Lower leg skin (tissue), 3 donors: ENCODE measurements around the gene UGT1A8.

ENCODE experiments used
- POLR2A ChIP-seq, 2 donors: fragments of 450-650 bp; IDR thresholded peaks; one replicate each; pipeline ENCODE4 v1.6.1; 2016 to 2017; ENCODE audit warnings: antibody characterized with exemption in 2 of 2, mild to moderate bottlenecking in 1 of 2, moderate library complexity in 1 of 2
- TF ChIP-seq, protein P1 (sequence below), 3 donors: fragments of 450-650 bp; IDR thresholded peaks; one replicate each; pipeline ENCODE4 v1.5.1; 2016; ENCODE audit warnings: antibody characterized with exemption in 3 of 3, mild to moderate bottlenecking in 3 of 3, moderate library complexity in 2 of 3

DNA sequence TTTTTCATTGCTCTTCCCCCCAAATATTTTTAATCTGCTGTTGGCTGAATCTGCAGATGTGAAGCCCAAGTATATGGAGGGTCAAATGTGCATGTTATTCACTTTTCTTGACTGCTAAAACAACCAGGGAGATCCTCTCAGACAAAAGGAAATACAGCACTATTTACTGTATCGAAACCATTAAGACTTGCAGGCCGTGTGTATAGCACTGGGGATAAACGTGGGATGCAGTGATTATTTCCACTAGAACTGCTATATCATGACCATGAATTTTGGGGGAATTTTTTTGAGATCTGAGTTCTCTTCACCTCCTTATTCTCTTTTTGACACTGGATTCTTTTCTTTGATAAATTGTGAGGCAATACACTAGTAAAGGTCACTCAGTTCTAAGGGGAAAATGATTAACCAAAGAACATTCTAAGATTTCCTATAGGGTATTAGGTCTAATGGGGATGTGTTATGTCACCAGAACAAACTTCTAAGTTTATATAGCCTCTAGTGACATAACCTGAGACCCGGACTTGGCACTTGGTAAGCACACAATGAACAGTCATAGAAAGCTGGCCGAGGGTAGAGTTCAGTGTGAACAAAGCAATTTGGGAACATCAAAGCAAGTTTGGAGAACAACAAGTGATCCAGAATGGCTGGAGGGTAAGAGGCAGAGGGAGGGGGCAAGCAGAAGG is 127.8 kb downstream of the UGT1A8 start:
- TF ChIP-seq, protein P1, sequence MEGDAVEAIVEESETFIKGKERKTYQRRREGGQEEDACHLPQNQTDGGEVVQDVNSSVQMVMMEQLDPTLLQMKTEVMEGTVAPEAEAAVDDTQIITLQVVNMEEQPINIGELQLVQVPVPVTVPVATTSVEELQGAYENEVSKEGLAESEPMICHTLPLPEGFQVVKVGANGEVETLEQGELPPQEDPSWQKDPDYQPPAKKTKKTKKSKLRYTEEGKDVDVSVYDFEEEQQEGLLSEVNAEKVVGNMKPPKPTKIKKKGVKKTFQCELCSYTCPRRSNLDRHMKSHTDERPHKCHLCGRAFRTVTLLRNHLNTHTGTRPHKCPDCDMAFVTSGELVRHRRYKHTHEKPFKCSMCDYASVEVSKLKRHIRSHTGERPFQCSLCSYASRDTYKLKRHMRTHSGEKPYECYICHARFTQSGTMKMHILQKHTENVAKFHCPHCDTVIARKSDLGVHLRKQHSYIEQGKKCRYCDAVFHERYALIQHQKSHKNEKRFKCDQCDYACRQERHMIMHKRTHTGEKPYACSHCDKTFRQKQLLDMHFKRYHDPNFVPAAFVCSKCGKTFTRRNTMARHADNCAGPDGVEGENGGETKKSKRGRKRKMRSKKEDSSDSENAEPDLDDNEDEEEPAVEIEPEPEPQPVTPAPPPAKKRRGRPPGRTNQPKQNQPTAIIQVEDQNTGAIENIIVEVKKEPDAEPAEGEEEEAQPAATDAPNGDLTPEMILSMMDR (IDR thresholded peaks at IDR 0.05): peak in 1 of 3 donors; percentile 28
- TF ChIP-seq POLR2A (IDR thresholded peaks at IDR 0.05): no peak
